GM12873 (cell line): ENCODE results near the gene ASH1L.

ENCODE experiments used
- TF ChIP-seq, protein P1 (sequence below): IDR thresholded peaks from 2 replicates; pipeline ENCODE4 v1.5.1; 2012; ENCODE audit warnings: low read depth, mild to moderate bottlenecking, moderate library complexity, low read length, control low read depth; ENCODE audit not compliant: insufficient read depth; ENCODE audit errors: missing control alignments

ASH1L gene

DNA sequence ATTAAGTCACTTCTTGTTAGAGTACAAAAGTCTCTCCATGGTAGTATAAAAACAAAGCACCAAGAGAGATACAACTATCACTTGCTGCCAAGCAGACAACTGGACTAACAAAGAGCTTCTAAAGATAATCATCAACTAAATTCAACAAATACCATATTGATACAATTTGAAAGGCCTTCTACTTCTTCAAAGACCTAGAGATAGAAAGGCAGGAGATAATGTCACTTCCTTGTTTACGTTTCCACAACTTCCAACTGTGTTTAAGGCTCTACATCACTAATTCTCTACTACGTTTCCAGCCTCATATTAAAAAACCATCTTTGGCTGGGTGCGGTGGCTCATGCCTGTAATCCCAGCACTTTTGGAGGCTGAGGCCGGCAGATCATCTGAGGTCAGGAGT is 104.5 kb downstream of the ASH1L start:
- TF ChIP-seq, protein P1, sequence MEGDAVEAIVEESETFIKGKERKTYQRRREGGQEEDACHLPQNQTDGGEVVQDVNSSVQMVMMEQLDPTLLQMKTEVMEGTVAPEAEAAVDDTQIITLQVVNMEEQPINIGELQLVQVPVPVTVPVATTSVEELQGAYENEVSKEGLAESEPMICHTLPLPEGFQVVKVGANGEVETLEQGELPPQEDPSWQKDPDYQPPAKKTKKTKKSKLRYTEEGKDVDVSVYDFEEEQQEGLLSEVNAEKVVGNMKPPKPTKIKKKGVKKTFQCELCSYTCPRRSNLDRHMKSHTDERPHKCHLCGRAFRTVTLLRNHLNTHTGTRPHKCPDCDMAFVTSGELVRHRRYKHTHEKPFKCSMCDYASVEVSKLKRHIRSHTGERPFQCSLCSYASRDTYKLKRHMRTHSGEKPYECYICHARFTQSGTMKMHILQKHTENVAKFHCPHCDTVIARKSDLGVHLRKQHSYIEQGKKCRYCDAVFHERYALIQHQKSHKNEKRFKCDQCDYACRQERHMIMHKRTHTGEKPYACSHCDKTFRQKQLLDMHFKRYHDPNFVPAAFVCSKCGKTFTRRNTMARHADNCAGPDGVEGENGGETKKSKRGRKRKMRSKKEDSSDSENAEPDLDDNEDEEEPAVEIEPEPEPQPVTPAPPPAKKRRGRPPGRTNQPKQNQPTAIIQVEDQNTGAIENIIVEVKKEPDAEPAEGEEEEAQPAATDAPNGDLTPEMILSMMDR = no peak

DNA sequence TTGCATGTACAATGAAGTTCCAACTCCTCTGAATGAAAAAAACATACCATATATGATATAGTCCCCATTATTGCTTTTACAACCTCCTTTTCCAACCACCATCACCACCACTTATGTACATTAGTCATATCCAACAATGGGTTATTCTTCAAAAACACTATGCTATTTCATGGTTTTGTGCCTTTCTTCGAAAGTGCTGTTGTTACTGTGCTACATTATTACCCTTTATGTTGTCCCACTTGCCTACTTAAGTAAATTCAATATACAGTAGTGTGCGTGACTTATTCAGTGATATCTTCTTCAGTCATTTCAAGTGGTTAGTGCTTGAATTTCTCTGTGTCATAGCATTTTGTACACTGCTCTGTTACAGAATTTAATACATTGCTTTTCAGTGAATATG is 105.3 kb downstream of the ASH1L start:
- TF ChIP-seq, protein P1 = no peak

DNA sequence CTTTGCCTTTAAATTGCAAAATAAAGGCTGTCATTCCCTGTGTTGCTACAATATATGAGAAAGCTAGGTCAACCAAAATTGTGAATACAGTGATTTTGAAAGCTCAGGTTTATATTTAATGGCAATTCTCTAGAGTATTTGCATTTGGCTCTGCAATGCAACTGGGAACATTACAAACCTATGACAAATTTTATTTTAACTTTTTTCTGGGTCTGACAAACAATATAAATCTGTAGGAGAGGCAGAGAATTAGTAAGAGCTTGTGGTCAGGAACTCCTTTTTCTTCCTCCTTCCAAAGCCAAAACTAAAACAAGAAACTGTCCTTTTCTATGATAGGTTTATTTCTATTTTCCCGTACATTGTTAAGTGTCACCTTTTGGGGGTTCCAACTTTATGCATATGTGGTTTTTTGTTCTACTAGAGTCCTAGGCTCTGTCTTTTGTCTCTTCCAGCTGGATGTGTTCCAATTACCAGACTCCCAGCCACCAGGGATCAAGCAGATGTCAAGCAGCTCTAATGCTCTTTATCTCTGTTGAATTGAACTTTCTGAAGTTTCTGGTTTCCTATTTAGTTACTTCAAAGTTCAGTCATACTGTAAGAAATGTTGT is 106.9 kb downstream of the ASH1L start:
- TF ChIP-seq, protein P1 = no peak

DNA sequence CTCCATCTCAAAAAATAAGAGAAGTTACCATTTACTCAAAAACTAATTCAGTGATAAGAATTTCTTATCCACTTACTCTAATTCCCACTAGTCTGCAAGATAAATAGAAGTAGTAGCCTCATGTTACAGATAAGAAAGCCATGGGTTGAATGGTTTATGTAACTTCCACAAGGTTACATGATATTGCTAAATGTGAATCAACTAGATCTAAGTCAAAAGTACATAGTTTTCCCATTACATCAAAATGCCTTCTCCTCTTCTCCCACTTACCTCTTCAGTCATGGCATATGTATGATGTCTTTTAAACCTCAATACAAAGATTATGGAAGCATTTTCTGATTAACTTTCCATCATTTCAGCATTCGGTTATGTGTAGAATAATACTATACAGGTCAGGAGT is 108.5 kb downstream of the ASH1L start:
- TF ChIP-seq, protein P1 = no peak

DNA sequence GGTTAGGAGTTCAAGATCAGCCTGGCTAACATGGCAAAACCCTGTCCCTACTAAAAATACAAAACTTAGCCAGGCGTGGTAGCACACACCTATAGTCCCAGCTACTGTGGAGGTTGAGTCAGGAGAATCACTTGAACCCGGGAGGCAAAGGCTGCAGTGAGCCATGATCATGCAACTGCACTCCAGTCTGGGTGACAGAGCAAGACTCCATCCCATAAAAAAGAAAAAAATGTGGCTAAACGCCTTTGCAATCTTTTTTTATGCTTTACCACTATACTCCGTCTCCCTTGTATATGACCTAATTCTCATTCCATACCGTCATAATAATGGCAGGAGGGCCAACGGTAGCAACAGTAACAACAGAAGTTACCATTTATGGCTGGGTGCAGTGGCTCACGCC is 109.5 kb downstream of the ASH1L start:
- TF ChIP-seq, protein P1 = no peak

DNA sequence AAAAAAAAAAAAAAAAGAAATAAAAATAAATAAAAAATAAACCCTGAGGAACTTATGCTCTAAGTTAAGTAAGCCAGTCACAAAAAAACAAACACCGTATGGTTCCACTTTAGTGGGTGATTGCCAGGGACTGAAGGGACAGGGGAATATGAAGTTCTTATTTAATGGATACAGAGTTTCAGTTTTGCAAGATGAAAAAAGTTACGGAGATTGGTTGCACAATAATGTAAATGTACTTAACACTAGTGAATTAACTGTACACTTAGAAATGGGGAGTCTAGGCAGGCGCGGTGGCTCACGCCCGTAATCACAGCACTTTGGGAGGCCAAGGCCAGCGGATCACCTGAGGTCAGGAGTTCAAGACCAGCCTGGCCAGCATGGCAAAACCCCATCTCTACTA is 111.4 kb downstream of the ASH1L start:
- TF ChIP-seq, protein P1 = no peak

DNA sequence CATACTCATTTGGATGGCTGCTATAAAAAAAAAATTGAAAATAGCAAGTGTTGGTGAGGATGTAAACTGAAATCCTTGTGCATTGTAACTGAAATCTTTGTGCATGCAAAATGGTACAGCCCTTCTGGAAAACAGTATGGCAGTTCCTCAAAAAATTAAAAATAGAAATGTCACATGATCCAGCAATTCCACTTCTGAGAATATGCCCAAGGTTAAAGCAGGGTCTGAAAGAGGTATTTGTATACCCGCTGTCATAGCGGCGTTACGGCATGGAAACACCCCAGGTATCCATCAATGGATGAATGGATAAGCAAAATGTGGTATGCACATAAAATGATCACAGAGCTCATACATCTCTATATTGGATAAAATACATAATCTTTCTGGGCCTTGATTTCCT is 125.2 kb downstream of the ASH1L start:
- TF ChIP-seq, protein P1 = no peak
